Esophagus squamous epithelium (tissue), 5 donors: ENCODE results near the gene PTPRT. TPM values are rescaled to one million over a fixed set of nuclear protein-coding genes. Genes with fewer than 3 reads are reported as not detected.

Source experiments
- DNase-seq: peaks from one replicate; lab custom pipeline; 2025; lab: John Stamatoyannopoulos, UW
- H3K27ac ChIP-seq, 4 donors: fragments of 200-600 bp; sonication (generic); one replicate each; pipeline ENCODE4 v1.5.1; 2016 to 2019; ENCODE audit warnings: mild to moderate bottlenecking in 1 of 4
- H3K27me3 ChIP-seq, 4 donors: fragments of 200-600 bp; sonication (generic); 1 replicate in 3 of 4; 2 replicates in 1 of 4; pipeline versions ENCODE4 v1.5.1 to v1.6.0; 2017 to 2021; ENCODE audit warnings: antibody characterized with exemption in 1 of 4
- H3K36me3 ChIP-seq, 3 donors: fragments of 200-600 bp; sonication (generic); one replicate each; pipeline ENCODE4 v1.5.1; 2016 to 2019
- H3K4me1 ChIP-seq, 3 donors: fragments of 200-600 bp; sonication (generic); one replicate each; pipeline ENCODE4 v1.5.1; 2017 to 2019
- H3K4me3 ChIP-seq, 4 donors: fragments of 200-600 bp; sonication (generic); 1 replicate in 3 of 4; 2 replicates in 1 of 4; pipeline ENCODE4 v1.5.1; 2016 to 2019; ENCODE audit warnings: mild to moderate bottlenecking in 2 of 4, moderate library complexity in 1 of 4
- H3K9me3 ChIP-seq, 3 donors: fragments of 200-600 bp; sonication (generic); one replicate each; pipeline ENCODE4 v1.5.1; 2016 to 2019
- CTCF ChIP-seq, 6 experiments: fragments of 450-650 bp in 4 of 6; fragments of 200-600 bp in 2 of 6; sonication (generic) in 2 of 6; IDR thresholded peaks; one replicate each; pipeline ENCODE4 v1.5.1; 2016 to 2019; ENCODE audit warnings: antibody characterized with exemption in 6 of 6, mild to moderate bottlenecking in 4 of 6, moderate library complexity in 4 of 6
- POLR2A ChIP-seq, 4 donors: fragments of 450-650 bp; IDR thresholded peaks; one replicate each; pipeline ENCODE4 v1.6.1; 2017; ENCODE audit warnings: antibody characterized with exemption in 4 of 4, mild to moderate bottlenecking in 4 of 4, moderate library complexity in 3 of 4
- WGBS, 2 donors: methylation state at CpG; one replicate each; pipeline ENCODE4 v1.1.5; 2018; 5-methylcytosine and 5-hydroxymethylcytosine counted together
- intact Hi-C: fragments of 100-400 bp; cut with DNase I; formaldehyde crosslinking; loops from one replicate; pipeline ENCODE4 v1.15.0; 2022
- total RNA-seq, 4 donors: library from RNA; depleted of rRNA; stranded (reverse); fragments of >200 nt; gene quantifications; one replicate each; pipeline ENCODE4 v1.1.0, GENCODE V29; 2016
- donor health status: DM: yes; HTN: yes; CAD: no.

The PTPRT gene
- total RNA-seq, 4 donors from 2014 or later: under 0.01 to 0.06 TPM; not detected in 2

GRCh38 chr20:42173440-42173839 is 1016.3 kb downstream of the PTPRT start:
- Histone ChIP-seq H3K4me3 (no peak overlapping the region), H3K36me3 (no peaks in the 10 kb centered on the region), H3K4me1 (no peaks in the 10 kb centered on the region), H3K27ac (no peak overlapping the region), H3K27me3 (peaks cover 0 to 21% (median 0%) of the 10 kb centered on the region in 4 donors), H3K9me3 (no peaks in the 10 kb centered on the region)
- intact Hi-C loops: no loop called here
- TF ChIP-seq CTCF (IDR thresholded peaks at IDR 0.05): no peak
- TF ChIP-seq POLR2A (IDR thresholded peaks at IDR 0.05): no peak
- WGBS, 2 donors: 4 to 5% methylated on average over 2 of the region's 2 CpGs
- DNase-seq: no peak

- no peaks in the 10 kb centered on the region for H3K9me3 ChIP-seq
- TF ChIP-seq CTCF (IDR thresholded peaks at IDR 0.05) (no peak), POLR2A (IDR thresholded peaks at IDR 0.05) (no peak)
- intact Hi-C loops: no loop called here
- H3K36me3 ChIP-seq: no peaks in the 10 kb centered on the region
- no peak overlapping the region for H3K4me3 ChIP-seq
- DNase-seq: no peak
- H3K27me3 ChIP-seq: peaks cover 0 to 4% (median 0%) of the 10 kb centered on the region in 4 donors
- no peaks in the 10 kb centered on the region for H3K4me1 ChIP-seq
- 63 to 73% methylated on average over 7 of the region's 7 CpGs for WGBS, 2 donors
- no peak overlapping the region for H3K27ac ChIP-seq
These were observed 1025.4 kb downstream of the PTPRT start for GRCh38 chr20:42164121-42164890.

DNA sequence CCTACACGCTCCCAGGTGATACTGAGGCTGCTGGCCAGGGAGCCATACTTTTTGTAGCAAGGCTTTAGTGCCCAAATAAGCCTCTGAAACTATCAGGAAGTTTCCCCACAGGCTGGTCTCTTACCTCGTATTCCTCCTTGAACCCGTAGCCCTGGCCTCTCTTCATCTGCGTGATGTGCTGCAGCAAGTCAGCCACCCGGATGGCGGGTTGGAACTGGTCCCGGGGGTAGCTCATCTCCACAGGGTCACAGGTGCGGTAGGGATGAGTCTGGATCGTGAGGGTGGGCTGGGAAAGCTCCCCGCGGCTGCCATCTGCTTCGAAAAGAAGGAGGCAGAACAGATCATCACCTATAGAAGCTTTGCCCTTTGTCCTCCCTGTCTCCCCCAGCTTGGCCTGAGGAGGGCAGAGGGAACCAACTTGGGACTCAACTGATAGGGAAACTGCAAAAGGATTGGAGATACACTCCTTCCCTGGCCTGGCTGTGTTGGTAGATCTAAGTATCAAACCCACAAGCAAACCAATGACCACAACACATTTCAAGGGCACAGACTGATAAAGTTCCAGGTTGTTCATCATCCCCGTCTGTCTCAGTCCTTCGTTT is 1028.4 kb downstream of the PTPRT start:
- TF ChIP-seq POLR2A (IDR thresholded peaks at IDR 0.05): no peak
- 84 to 86% methylated on average over 7 to 14 of the region's 14 CpGs for WGBS, 2 donors
- Histone ChIP-seq H3K4me3 (no peak overlapping the region), H3K4me1 (no peaks in the 10 kb centered on the region), H3K27ac (no peak overlapping the region), H3K27me3 (no peaks in the 10 kb centered on the region), H3K36me3 (no peaks in the 10 kb centered on the region), H3K9me3 (no peaks in the 10 kb centered on the region)
- DNase-seq: no peak
- intact Hi-C loops: no loop called here

DNA sequence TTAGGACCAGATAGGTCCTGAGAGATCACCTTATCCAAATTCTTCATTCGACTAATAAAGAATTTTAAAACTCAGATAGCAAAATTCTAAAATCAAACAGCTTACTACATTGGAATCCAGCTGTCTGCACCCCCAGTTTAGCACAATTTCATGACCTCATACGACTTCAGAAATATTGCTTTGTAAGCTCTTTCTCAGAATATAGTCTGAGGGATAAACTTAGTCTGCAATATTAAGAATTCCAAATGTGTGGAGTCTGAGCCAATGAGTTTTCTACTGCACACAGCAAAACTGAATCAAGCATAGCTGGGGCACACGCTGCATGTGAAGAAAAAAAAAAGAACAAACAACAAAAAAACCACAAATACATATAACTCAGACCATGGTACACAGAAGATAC is 1029.9 kb downstream of the PTPRT start:
- intact Hi-C loops: no loop called here
- WGBS, 2 donors: 46 to 54% methylated on average over 3 of the region's 3 CpGs
- no peak for DNase-seq

DNA sequence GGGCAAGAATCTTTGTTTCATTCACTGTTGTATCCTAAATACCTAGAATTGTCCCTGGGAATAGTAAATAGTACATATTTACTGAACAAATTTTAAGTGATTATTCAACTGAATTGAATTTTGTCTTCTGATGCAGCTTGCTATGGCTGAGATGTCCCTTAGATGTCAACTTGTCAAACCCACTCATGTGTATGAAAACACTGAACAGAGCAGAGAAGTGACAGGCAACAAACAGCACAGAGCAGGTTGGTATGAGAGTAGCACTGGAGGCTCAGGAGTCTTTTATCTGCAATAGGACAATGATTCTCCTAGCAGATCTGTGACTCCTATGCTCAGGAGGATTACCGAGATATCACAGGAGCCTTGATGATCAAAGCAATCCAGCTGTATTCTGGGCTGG is 1031.4 kb downstream of the PTPRT start:
- no peak for DNase-seq
- no peak overlapping the region for H3K4me3 ChIP-seq
- TF ChIP-seq POLR2A (IDR thresholded peaks at IDR 0.05) (no peak), CTCF (IDR thresholded peaks at IDR 0.05) (no peak)
- no peaks in the 10 kb centered on the region for H3K9me3 ChIP-seq
- no peaks in the 10 kb centered on the region for H3K27me3 ChIP-seq
- intact Hi-C loops: no loop called here
- 93 to 100% methylated on average over 1 of the region's 1 CpG for WGBS, 2 donors
- H3K27ac ChIP-seq: no peak overlapping the region
- H3K4me1 ChIP-seq: no peaks in the 10 kb centered on the region
- no peaks in the 10 kb centered on the region for H3K36me3 ChIP-seq

More for the DNA sequence above, 1029.9 kb downstream of the PTPRT start:
- Histone ChIP-seq H3K4me3 (no peak overlapping the region), H3K27ac (no peak overlapping the region), H3K4me1 (no peaks in the 10 kb centered on the region), H3K9me3 (no peaks in the 10 kb centered on the region), H3K27me3 (no peaks in the 10 kb centered on the region), H3K36me3 (no peaks in the 10 kb centered on the region)
- TF ChIP-seq CTCF (IDR thresholded peaks at IDR 0.05) (no peak), POLR2A (IDR thresholded peaks at IDR 0.05) (no peak)
